ENCODE results near the gene CEP85L.

Gene CEP85L

DNA sequence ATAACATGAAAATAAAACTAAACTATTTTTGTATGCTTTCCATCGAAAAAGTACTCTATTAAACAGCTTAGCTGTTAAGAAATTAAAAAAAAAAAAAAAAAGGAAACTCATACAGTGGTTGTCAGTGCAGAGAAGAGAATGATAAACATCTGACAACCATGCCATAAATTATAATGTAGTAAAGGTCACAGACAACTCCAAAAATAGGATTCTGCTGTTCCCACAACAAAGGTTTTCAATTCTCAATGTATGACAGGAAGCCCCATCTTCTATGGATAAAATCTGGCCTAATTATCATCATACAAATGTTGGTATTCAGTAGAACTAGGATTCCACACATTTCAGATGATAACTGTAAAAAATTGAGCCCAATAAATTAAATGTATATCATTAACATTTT lies 98.3 kb downstream of the CEP85L start:
- DNase-seq (ENCODE audit: low spot score) = no peak
- in situ Hi-C loops (cut with MboI; ENCODE audit: low pct_unique_long_range_greater_than_20kb, low sequenced_read_pairs, unreplicated experiment) = loop anchor here (10.0 to 25.0 kb wide), 2 partner anchors 234 to 268 kb away; no protein-coding TSS in a partner anchor
- TF ChIP-seq, protein P1, sequence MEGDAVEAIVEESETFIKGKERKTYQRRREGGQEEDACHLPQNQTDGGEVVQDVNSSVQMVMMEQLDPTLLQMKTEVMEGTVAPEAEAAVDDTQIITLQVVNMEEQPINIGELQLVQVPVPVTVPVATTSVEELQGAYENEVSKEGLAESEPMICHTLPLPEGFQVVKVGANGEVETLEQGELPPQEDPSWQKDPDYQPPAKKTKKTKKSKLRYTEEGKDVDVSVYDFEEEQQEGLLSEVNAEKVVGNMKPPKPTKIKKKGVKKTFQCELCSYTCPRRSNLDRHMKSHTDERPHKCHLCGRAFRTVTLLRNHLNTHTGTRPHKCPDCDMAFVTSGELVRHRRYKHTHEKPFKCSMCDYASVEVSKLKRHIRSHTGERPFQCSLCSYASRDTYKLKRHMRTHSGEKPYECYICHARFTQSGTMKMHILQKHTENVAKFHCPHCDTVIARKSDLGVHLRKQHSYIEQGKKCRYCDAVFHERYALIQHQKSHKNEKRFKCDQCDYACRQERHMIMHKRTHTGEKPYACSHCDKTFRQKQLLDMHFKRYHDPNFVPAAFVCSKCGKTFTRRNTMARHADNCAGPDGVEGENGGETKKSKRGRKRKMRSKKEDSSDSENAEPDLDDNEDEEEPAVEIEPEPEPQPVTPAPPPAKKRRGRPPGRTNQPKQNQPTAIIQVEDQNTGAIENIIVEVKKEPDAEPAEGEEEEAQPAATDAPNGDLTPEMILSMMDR (IDR thresholded peaks at IDR 0.05; ENCODE audit: extremely low read depth, insufficient read depth, missing control alignments) = no peak

DNA sequence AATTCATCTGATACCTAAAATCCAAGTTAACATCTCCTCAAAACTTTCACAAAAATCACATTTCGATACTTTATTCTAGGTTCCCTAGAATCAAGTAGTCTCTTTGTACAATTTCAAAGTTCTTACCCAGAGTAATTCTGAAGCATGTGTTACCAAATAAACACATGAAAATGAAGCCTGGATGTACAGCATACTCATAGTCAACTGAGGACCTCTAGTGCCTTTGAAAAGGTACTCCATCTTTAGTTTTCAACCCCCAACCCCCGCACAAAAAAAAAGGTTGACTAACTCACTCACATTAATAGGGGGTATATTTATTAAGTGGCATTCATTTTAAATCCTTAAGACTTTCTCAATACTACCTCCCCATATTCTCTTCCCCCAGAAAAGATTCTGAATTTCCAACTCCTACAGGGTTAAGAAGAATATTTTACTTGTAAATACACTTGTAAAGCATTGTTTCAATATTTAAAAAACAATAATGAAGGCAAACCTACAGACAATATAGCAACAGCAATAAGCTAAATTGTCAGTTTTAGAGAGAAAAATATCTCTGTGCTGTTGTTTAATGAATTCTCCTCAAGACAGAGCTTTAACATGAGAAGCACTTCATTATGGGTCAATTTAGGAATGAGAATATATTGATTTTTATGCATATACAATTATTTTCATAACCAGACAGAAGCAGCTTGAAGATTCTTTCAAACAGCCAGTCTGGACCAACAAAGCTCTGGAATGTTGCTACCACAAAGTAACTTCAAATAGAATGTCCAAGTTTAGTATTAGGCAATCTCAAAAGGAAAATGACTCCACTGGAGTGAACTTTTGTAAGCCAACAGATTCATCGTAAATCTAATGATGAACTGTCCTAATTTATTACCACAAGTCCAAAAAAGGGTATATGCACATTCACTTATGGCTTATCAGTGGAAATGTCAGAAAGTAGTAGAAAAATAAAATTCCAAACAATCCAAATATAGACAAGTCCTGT lies 100.0 kb downstream of the CEP85L start:
- TF ChIP-seq, protein P1 (IDR thresholded peaks at IDR 0.05; ENCODE audit: extremely low read depth, insufficient read depth, missing control alignments) = peak; percentile 59
- in situ Hi-C loops (cut with MboI; ENCODE audit: low pct_unique_long_range_greater_than_20kb, low sequenced_read_pairs, unreplicated experiment) = loop anchor here (10.0 to 25.0 kb wide), 2 partner anchors 236 to 267 kb away; no protein-coding TSS in a partner anchor
- peak; percentile 38 for DNase-seq (ENCODE audit: low spot score)

DNA sequence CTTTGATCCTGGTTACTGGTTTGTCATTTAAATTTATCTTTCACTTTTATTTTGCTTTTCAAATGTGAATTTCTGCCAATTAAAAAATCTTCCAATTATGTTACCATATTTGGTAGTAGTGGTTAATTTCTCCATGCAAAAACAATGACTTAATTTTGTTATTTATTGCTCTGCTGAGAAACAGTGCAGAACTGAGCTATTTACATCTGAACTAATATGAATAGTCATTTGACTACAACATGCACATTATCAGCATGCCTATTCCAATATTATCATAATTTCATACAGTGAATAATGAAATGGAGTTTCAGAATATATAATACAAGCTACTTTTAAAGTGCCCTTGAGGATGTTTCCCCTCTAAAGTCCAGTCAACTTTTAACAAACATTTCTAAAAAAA lies 102.8 kb downstream of the CEP85L start:
- in situ Hi-C loops (cut with MboI; ENCODE audit: low pct_unique_long_range_greater_than_20kb, low sequenced_read_pairs, unreplicated experiment) = no loop called here
- TF ChIP-seq, protein P1 (IDR thresholded peaks at IDR 0.05; ENCODE audit: extremely low read depth, insufficient read depth, missing control alignments) = no peak
- no peak for DNase-seq (ENCODE audit: low spot score)

DNA sequence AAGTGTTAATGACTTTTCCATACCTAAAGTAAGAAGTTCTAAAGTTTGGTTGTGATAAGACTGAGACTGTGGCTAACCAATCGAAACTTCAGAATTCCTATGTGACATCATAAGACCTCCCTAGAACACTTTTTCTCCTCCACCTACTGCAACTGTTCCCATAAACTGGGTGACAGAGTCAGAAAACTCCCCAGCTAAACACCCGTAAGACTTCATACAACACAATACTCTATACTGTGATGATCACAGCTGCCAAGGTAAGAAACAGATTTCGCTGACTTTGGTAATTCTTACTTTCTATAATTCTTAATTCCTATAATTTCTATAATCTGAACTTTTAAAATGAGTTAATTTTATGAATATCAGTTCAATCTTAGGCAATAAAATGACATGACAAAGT lies 103.3 kb downstream of the CEP85L start, which contains the start of gene PLN:
Gene PLN (plus strand): TSS at position 161 of the 400 bp plus-strand sequence. CDS start 10,626 bp downstream, outside the sequence.
- TF ChIP-seq, protein P1 (IDR thresholded peaks at IDR 0.05; ENCODE audit: extremely low read depth, insufficient read depth, missing control alignments) = no peak
- in situ Hi-C loops (cut with MboI; ENCODE audit: low pct_unique_long_range_greater_than_20kb, low sequenced_read_pairs, unreplicated experiment) = no loop called here

DNA sequence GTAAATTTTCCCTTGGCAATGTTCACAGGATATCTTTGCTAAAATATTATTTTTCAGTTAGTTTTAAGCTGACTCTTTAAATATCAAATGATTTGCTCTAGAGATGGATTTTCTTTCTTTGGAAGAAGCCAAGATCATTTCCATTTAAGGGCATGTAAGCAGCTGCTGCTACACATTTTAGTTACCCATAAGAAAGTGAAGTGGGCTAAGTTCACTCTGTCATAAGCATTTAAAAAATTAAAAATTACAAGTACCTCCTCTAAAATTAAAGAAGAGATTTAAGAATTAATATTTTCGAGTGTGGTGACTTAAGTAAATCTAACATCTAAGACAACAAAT lies 104.5 kb downstream of the CEP85L start:
- TF ChIP-seq, protein P1 (IDR thresholded peaks at IDR 0.05; ENCODE audit: extremely low read depth, insufficient read depth, missing control alignments) = no peak
- no peak for DNase-seq (ENCODE audit: low spot score)
- in situ Hi-C loops (cut with MboI; ENCODE audit: low pct_unique_long_range_greater_than_20kb, low sequenced_read_pairs, unreplicated experiment) = no loop called here

More for the DNA sequence above, 103.3 kb downstream of the CEP85L start, which contains the start of gene PLN:
- DNase-seq (ENCODE audit: low spot score) = no peak

DNA sequence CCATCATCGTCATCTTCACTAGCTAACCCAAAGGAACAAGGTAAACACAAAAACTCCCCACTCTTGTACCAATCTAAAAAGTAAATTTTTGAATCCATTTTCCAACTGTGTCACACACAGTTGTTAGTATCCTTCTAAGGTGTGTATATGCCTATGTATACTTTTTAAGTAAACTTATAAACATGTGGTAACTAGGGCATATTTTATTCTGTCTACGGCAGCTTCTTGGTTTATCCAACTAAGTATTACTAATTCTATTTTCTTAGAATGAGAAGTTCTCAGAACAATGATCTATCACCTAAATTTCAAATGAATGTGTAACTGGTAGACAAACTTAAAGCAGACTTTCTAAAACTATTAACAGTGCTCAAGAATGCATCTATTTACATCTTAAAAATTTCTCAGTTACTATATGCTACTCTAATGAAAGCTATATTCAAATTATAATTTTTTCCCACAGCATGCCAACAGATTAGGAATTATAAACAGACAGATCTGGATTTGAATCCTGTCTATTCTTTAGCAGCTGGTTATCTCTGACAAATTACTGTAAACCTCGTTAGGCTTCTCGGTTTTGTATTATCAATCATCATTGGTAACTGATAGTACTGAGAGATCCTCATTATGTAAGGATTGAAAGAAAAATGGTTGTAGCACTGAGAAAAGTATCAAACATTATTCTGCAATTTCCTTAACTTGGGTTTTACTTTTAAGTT lies 105.1 kb downstream of the CEP85L start:
- TF ChIP-seq, protein P1 (IDR thresholded peaks at IDR 0.05; ENCODE audit: extremely low read depth, insufficient read depth, missing control alignments) = no peak
- DNase-seq (ENCODE audit: low spot score) = no peak
- in situ Hi-C loops (cut with MboI; ENCODE audit: low pct_unique_long_range_greater_than_20kb, low sequenced_read_pairs, unreplicated experiment) = no loop called here

Data from GM13977 (cell line).